ENCODE data around the gene HNRNPA0. TPM values are rescaled to one million over a fixed set of nuclear protein-coding genes. Genes with fewer than 3 reads are reported as not detected.

Gene HNRNPA0
- total RNA-seq, 1 experiment from 2014 or later, result 38.9 TPM

DNA sequence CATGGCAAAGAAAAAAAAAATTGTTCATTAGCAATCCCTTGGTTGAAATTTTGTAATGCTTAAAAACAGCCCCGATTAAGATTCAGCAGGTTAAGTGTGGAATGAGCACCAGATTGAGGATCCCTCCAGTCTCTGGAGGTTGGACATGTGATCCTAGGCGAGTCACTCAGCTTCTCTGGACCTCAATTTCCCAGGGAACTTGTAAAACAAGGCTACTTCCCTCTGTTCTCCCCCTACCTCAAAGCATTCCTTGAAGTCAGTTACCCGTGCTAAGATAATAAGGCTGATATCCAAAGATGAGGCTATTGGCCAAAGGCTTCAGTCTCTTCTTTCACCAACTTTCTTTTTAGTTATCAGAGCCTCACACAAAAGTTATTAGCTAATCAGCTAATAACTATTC lies 21.2 kb downstream of the HNRNPA0 start:
- TF ChIP-seq, protein P1, sequence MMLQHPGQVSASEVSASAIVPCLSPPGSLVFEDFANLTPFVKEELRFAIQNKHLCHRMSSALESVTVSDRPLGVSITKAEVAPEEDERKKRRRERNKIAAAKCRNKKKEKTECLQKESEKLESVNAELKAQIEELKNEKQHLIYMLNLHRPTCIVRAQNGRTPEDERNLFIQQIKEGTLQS (IDR thresholded peaks at IDR 0.05), result no peak
- Histone ChIP-seq H3K27ac (ENCODE audit: low read depth, low read length) (no peak overlapping the region), H4K20me1 (ENCODE audit: insufficient read depth) (no peaks in the 10 kb centered on the region), H3K36me3 (ENCODE audit: control insufficient read depth in 1 of 2, insufficient read depth in 2 of 2, low read length in 2 of 2) (no peaks in the 10 kb centered on the region), H3K79me2 (ENCODE audit: insufficient read depth, low read length) (no peaks in the 10 kb centered on the region), H3K9me3 (ENCODE audit: control insufficient read depth in 1 of 2, insufficient read depth in 1 of 2, low read depth in 1 of 2, low read length in 2 of 2) (no peaks in the 10 kb centered on the region), H3K9ac (ENCODE audit: low read length) (no peak overlapping the region), H3K27me3 (ENCODE audit: insufficient read depth, low read length) (0 out of 2 replicates have a peak, but pooled peaks cover 5% of the 10 kb centered on the region), H3K4me1 (ENCODE audit: control insufficient read depth in 1 of 2, insufficient read depth in 2 of 2, low read length in 2 of 2) (no peaks in the 10 kb centered on the region), H3K4me2 (ENCODE audit: low read length) (no peak overlapping the region), H2AFZ (ENCODE audit: low read depth, low read length, poor library complexity, severe bottlenecking) (no peak overlapping the region), H3K4me3 (replicated peaks in 1 of 2; ENCODE audit: low read depth in 1 of 2, low read length in 2 of 2) (no peak overlapping the region), H3K9me2 (ENCODE audit: insufficient read depth) (no peaks in the 10 kb centered on the region)
- DNase-seq (ENCODE audit: low read depth, low spot score) (no peak), ATAC-seq (no peak)
- intact Hi-C loops (cut with micrococcal nuclease), result no loop called here
- CTCF ChIA-PET, result interaction anchor here (2.2 kb wide), 1 partner anchor 10 kb away, joined by 7 read pairs; no protein-coding TSS in a partner anchor
- RAD21 ChIA-PET (ENCODE audit: low non-redundant PET in 1 of 2, low total read pairs in 2 of 2, uncharacterized antibody in 2 of 2, unreplicated experiment in 2 of 2), result no interaction called here
- BruUV-seq (replicated peaks), result no TSS peak
- POLR2A ChIA-PET, result interaction anchor here (1.5 kb wide), 1 partner anchor 73 kb away, joined by 3 read pairs; no protein-coding TSS in a partner anchor

DNA sequence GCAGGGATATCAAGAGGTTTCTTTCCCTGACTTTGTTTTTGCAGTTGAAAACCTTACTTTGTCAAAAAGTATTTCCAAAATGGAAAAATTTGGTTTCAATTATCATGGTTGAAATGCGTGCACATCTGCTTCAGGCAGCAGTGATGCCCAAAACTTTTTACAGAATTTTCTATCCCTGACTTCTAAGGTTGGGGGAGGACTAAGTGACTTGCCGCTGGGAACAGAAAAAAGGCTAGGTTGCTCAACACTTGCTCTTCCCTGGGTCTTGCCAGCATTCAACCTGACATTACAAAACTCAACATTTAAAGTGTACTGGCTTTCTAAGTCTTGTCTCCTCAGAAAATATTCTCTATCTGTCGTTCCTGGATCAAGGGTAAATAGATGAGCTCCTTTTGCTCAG lies 23.0 kb downstream of the HNRNPA0 start:
- DNase-seq (ENCODE audit: low read depth, low spot score) (no peak), ATAC-seq (no peak)
- ChIA-PET RAD21 (ENCODE audit: low non-redundant PET in 1 of 2, low total read pairs in 2 of 2, uncharacterized antibody in 2 of 2, unreplicated experiment in 2 of 2) (no interaction called here), POLR2A (no interaction called here), CTCF (interaction anchor here (1.1 kb wide), 1 partner anchor 11 kb away, joined by 3 read pairs; no protein-coding TSS in a partner anchor)
- Histone ChIP-seq H3K9me2 (ENCODE audit: insufficient read depth) (no peaks in the 10 kb centered on the region), H3K9me3 (ENCODE audit: control insufficient read depth in 1 of 2, insufficient read depth in 1 of 2, low read depth in 1 of 2, low read length in 2 of 2) (no peaks in the 10 kb centered on the region), H2AFZ (ENCODE audit: low read depth, low read length, poor library complexity, severe bottlenecking) (no peak overlapping the region), H3K4me1 (ENCODE audit: control insufficient read depth in 1 of 2, insufficient read depth in 2 of 2, low read length in 2 of 2) (no peaks in the 10 kb centered on the region), H3K4me2 (ENCODE audit: low read length) (no peak overlapping the region), H3K9ac (ENCODE audit: low read length) (no peak overlapping the region), H3K36me3 (ENCODE audit: control insufficient read depth in 1 of 2, insufficient read depth in 2 of 2, low read length in 2 of 2) (no peaks in the 10 kb centered on the region), H4K20me1 (ENCODE audit: insufficient read depth) (no peaks in the 10 kb centered on the region), H3K79me2 (ENCODE audit: insufficient read depth, low read length) (no peaks in the 10 kb centered on the region), H3K27me3 (ENCODE audit: insufficient read depth, low read length) (0 out of 2 replicates have a peak, but pooled peaks cover 5% of the 10 kb centered on the region), H3K27ac (ENCODE audit: low read depth, low read length) (no peak overlapping the region), H3K4me3 (replicated peaks in 1 of 2; ENCODE audit: low read depth in 1 of 2, low read length in 2 of 2) (no peak overlapping the region)
- intact Hi-C loops (cut with micrococcal nuclease), result no loop called here
- BruUV-seq (replicated peaks), result no TSS peak
- TF ChIP-seq TCF7L2 (IDR thresholded peaks at IDR 0.05; ENCODE audit: borderline replicate concordance, extremely low read depth, insufficient read depth, insufficient read length) (no peak), SIN3A (IDR thresholded peaks at IDR 0.05; ENCODE audit: low read depth) (no peak), EGR1 (IDR thresholded peaks at IDR 0.05; ENCODE audit: low read depth) (no peak), MAX (IDR thresholded peaks at IDR 0.05) (no peak), POLR2AphosphoS5 (IDR thresholded peaks at IDR 0.05; ENCODE audit: low read depth, low read length) (no peak), CTCF (IDR thresholded peaks at IDR 0.05 in 2 of 3, conservative IDR thresholded peaks at IDR 0.05 in 1 of 3; ENCODE audit: borderline replicate concordance in 1 of 3, insufficient read depth in 1 of 3, low read depth in 2 of 3, low read length in 2 of 3) (no peak), YY1 (IDR thresholded peaks at IDR 0.05; ENCODE audit: extremely low read depth, insufficient replicate concordance, low read depth, low read length) (no peak), ELF1 (IDR thresholded peaks at IDR 0.05; ENCODE audit: borderline replicate concordance, low read depth) (no peak), JUND (IDR thresholded peaks at IDR 0.05) (no peak), SP1 (IDR thresholded peaks at IDR 0.05; ENCODE audit: low read depth) (no peak), EZH2phosphoT487 (IDR thresholded peaks at IDR 0.05; ENCODE audit: borderline replicate concordance) (no peak), ZNF274 (IDR thresholded peaks at IDR 0.05; ENCODE audit: low read depth, low read length) (no peak), EZH2 (IDR thresholded peaks at IDR 0.05) (no peak)
- TF ChIP-seq, protein P2, sequence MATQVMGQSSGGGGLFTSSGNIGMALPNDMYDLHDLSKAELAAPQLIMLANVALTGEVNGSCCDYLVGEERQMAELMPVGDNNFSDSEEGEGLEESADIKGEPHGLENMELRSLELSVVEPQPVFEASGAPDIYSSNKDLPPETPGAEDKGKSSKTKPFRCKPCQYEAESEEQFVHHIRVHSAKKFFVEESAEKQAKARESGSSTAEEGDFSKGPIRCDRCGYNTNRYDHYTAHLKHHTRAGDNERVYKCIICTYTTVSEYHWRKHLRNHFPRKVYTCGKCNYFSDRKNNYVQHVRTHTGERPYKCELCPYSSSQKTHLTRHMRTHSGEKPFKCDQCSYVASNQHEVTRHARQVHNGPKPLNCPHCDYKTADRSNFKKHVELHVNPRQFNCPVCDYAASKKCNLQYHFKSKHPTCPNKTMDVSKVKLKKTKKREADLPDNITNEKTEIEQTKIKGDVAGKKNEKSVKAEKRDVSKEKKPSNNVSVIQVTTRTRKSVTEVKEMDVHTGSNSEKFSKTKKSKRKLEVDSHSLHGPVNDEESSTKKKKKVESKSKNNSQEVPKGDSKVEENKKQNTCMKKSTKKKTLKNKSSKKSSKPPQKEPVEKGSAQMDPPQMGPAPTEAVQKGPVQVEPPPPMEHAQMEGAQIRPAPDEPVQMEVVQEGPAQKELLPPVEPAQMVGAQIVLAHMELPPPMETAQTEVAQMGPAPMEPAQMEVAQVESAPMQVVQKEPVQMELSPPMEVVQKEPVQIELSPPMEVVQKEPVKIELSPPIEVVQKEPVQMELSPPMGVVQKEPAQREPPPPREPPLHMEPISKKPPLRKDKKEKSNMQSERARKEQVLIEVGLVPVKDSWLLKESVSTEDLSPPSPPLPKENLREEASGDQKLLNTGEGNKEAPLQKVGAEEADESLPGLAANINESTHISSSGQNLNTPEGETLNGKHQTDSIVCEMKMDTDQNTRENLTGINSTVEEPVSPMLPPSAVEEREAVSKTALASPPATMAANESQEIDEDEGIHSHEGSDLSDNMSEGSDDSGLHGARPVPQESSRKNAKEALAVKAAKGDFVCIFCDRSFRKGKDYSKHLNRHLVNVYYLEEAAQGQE (IDR thresholded peaks at IDR 0.05; ENCODE audit: low read depth), result no peak
